Femur (tissue), 1 donor: ENCODE data around the gene SH3BP2.

Experiments
- DNase-seq: peaks from one replicate; pipeline ENCODE4 v3.0.0-alpha.2; 2017

SH3BP2 gene

GRCh38 chr4:2792711-2793585, at the start of gene SH3BP2:
Gene SH3BP2 (plus strand): TSS chr4:2793085. CDS start chr4:2820618, 27,533 bp downstream.
- peak; percentile 87 for DNase-seq

GRCh38 chr4:2743518-2744445, 49.1 kb upstream of the SH3BP2 start:
- DNase-seq = no peak

GRCh38 chr4:2744576-2745270, 48.2 kb upstream of the SH3BP2 start:
- DNase-seq = no peak

- no peak for DNase-seq
Measured at GRCh38 chr4:2745516-2745915, 47.4 kb upstream of the SH3BP2 start.

GRCh38 chr4:2745981-2746806, 46.7 kb upstream of the SH3BP2 start:
- peak; percentile 57 for DNase-seq

- no peak for DNase-seq
Measured at GRCh38 chr4:2746891-2747695, 45.8 kb upstream of the SH3BP2 start.

GRCh38 chr4:2750719-2751605, 41.9 kb upstream of the SH3BP2 start:
- no peak for DNase-seq

- DNase-seq = no peak
Measured at GRCh38 chr4:2753436-2753835, 39.4 kb upstream of the SH3BP2 start.

- DNase-seq = no peak
Measured at GRCh38 chr4:2754848-2755819, 37.8 kb upstream of the SH3BP2 start.

- peak; percentile 92 for DNase-seq
Measured at GRCh38 chr4:2755821-2756690, 36.8 kb upstream of the SH3BP2 start, which contains the start of gene TNIP2. Gene TNIP2 (minus strand): TSS chr4:2756336. CDS start chr4:2756289, 47 bp downstream.

GRCh38 chr4:2756691-2757350, 36.1 kb upstream of the SH3BP2 start:
- no peak for DNase-seq

- DNase-seq = no peak
Measured at GRCh38 chr4:2757426-2757825, 35.5 kb upstream of the SH3BP2 start.

GRCh38 chr4:2761035-2761923, 31.6 kb upstream of the SH3BP2 start:
- DNase-seq = peak; percentile 26

GRCh38 chr4:2762048-2762447, 30.8 kb upstream of the SH3BP2 start:
- peak; percentile 17 for DNase-seq

GRCh38 chr4:2762486-2763370, 30.2 kb upstream of the SH3BP2 start:
- peak; percentile 17 for DNase-seq
